GM21737 (cell line): ENCODE measurements around the gene GSTA3.
"Not testable (repeated sequence)": the region's sequence is repeated elsewhere in the genome, so short reads cannot be mapped to it uniquely, and the experiment has no call there.

Experiments
- ATAC-seq: cut with Tn5 transposase; IDR thresholded peaks from one replicate; pipeline ENCODE4 v1.9.1; 2021; ENCODE audit warnings: mild to moderate bottlenecking, moderate library complexity; ENCODE audit not compliant: unreplicated experiment

GSTA3 gene

GRCh38 chr6:52909531-52909930, at the start of gene GSTA3:
Gene GSTA3 (minus strand): TSS chr6:52909698. CDS start chr6:52905834, 3,864 bp downstream.
- ATAC-seq: no peak

GRCh38 chr6:52958546-52959255, 49.2 kb upstream of the GSTA3 start:
- no peak for ATAC-seq

DNA sequence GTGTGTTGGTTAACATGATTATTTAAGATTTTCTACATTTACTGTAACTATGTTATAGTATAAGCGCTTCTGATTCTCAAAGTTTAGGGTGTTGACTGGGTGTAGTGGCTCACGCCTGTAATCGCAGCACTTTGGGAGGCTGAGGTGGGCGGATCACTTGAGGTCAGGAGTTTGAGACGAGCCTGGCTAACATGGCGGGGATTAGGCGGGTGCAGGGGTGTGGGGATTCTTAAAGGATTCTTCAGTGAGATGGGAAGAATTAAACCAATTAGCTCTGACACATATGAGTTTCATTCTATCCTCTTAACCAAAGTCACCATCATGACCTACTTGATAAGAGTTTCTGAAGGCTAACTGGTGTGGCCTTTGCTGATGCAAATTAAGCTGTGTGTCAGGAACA, 46.4 kb upstream of the GSTA3 start:
- no peak for ATAC-seq

- ATAC-seq: no peak
These were observed 44.7 kb upstream of the GSTA3 start for GRCh38 chr6:52953911-52954839.

DNA sequence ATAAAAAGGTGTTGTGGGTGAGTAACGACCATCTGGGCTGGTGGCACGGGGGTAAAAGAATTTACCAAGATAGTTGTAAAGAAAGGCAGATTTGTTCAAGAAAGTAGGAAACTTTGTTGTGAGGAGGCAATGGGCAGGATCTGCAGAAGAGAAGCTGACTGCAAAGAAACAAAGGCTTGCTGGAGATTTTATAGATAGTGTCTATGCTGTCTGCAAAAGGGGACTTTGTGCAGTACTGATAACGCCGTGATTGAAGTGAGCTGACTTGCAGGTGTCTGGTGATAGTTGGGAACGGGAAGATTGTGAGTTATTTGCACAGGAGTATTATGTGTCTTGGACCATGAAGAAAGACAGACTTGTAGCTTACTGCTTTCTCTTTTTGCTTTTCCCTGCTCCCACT, 36.8 kb upstream of the GSTA3 start:
- no peak for ATAC-seq

DNA sequence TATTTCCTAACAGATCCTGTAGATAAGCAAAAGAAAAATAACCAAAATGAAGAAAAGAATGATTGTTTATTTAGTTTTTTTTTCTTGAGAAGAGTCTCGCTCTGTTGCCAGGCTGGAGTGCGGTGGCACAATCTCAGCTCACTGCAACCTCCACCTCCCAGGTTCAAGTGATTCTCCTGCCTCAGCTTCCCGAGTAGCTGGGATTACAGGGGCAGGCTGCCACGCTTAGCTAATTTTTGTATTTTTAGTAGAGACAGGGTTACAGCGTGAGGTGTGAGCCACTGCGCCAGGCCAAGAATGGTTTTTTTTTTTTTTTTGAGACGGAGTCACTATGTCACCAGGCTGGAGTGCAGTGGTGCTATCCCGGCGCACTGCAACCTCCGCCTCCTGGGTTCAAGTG, 33.3 kb upstream of the GSTA3 start:
- not testable (repeated sequence) for ATAC-seq

DNA sequence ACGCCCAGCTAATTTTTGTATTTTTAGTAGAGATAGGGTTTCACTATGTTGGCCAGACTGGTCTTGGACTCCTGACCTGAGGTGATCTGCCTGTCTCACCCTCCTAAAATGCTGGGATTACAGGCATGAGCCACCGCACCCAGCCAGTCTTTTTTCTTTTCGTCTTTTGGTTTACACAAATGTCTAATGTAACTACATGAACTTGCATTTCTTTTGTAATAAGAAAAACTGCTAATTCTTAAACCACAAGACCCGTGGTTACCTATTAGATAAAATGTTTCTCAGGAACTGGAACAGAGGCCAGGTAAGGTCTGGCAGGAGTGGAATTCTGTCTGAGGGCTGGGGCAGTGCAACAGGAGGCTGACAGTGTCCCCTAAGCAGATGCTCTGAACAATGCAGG, 32.7 kb upstream of the GSTA3 start:
- no peak for ATAC-seq

GRCh38 chr6:52937908-52938307, 28.4 kb upstream of the GSTA3 start:
- ATAC-seq: no peak

DNA sequence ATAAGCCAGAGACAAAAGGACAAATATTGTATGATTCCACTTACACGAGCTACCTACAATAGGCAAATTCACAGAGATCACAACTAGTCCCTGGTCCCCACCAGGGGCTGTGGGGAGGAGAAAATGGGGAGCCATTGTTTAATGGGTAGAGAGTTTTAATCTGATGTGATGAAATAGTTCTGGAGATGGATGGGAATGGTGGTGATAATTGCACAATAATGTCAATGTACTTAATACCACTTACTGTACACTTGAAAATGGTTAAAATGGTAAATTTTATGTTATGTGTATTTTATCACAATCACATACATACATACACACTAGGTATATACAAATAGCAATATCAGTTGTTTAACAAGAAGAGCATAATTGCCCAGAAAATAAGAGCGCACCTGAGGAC, 24.3 kb upstream of the GSTA3 start:
- ATAC-seq: no peak

DNA sequence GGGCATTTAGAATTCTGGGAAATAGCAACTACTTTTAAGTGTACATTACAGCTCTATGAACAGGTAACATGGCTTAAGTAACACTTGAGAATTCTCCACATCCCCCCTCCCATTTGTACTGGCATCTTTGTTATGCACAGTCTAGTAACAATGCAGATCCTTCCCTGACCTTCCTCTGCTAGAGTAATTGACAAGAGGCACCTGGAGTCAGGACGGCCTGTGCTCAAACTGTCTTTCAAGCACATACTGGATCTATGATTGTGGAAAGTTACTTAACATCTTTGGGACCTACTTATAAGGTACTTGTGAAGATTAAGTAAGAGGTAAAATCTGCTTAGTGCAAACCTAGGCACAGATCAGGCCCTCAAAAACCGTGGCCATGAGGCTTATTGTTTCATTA, 21.9 kb upstream of the GSTA3 start:
- ATAC-seq: no peak

- ATAC-seq: no peak
These were observed 20.0 kb upstream of the GSTA3 start for GRCh38 chr6:52929321-52930164.

DNA sequence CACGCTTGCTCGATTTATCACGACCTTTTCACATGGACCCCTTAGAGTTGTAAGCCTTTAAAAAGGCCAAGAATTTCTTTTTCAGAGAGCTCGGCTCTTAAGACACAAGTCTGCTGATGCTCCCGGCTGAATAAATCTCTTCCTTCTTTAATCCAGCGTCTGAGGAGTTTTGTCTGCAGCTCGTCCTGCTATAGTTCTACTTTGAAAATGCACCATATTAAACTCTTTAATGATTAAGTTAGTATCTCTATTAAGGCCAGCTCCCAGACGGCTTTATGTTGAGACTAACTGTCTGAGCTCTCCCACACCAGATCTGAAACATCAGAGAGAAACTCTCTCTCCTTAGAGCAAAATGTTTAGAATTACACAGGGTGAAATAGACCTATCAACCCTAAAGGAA, 18.0 kb upstream of the GSTA3 start:
- no peak for ATAC-seq

GRCh38 chr6:52925919-52926792, 16.7 kb upstream of the GSTA3 start:
- no peak for ATAC-seq

DNA sequence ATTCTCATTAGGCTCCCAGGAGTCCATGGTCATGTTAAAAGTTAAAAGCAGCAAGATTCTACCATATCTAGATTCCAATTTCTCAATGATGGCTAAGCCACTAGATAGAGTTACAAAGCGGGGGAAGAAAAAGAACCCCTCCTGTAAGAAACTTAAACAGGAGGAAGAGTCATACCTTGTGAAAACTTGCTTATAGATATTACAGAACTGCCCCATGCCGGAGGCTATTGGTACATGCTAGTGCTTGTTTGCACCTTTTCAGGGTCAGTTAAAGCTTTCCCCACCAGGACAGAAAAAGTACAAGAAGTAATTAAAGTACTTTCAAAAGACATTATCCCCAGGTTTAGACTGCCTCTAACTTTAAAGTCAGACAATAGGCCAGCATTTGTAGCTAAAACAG, 15.5 kb upstream of the GSTA3 start:
- no peak for ATAC-seq

- ATAC-seq: not testable (repeated sequence)
These were observed 14.2 kb upstream of the GSTA3 start for GRCh38 chr6:52923689-52924088.

- ATAC-seq: no peak
These were observed 12.7 kb upstream of the GSTA3 start for GRCh38 chr6:52922161-52922560.

- ATAC-seq: no peak
These were observed 12.2 kb upstream of the GSTA3 start for GRCh38 chr6:52921743-52922142.

DNA sequence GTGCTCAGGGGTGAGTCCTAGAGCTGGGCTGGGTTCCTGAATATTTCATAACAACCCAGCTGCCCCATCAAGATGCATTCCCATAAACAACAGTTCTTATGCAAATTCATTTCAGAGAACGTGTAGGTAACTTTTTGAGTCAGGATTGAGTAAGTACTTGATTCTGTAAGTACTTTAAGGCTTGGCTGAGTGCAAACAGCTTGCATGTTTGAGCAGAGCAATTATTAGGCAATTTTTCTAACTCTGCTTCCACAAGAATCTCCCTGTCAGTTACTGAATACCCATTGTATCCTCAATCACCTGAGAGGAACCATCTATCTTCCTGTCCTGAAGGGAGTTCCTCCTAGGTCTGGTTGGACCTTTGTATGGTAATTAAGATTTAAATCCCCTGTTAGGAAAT, 10.0 kb upstream of the GSTA3 start:
- not testable (repeated sequence) for ATAC-seq

GRCh38 chr6:52918771-52919170, 9.3 kb upstream of the GSTA3 start:
- not testable (repeated sequence) for ATAC-seq

- ATAC-seq: not testable (repeated sequence)
These were observed 8.7 kb upstream of the GSTA3 start for GRCh38 chr6:52918027-52918686.
